HCT116 (cell line): ENCODE measurements around the gene SLC39A10. TPM values are rescaled to one million over a fixed set of nuclear protein-coding genes. Genes with fewer than 3 reads are reported as not detected.

Source experiments
- ATAC-seq: fragments of 200-7000 bp; cut with Tn5 transposase; 2 replicates; pipeline ENCODE4 v1.9.1; 2020; ENCODE audit warnings: mild to moderate bottlenecking, moderate library complexity
- Bru-seq: library from RNA; stranded (reverse); fragments of 400-500 nt; gene quantifications from one replicate; lab custom pipeline; 2021; lab: Mats Ljungman, UMichigan
- BruChase-seq, 2 experiments: library from RNA; stranded (reverse); fragments of 400-500 nt; gene quantifications; one replicate each; lab custom pipeline; 2021; lab: Mats Ljungman, UMichigan
- BruUV-seq: library from RNA; stranded (reverse); fragments of 400-500 nt; replicated peaks from 2 replicates; lab custom pipeline; 2021; lab: Mats Ljungman, UMichigan
- CTCF ChIA-PET: fragments of 300-600 bp; sonication (Branson Sonifier 250); formaldehyde crosslinking; loops from one replicate; lab custom pipeline; 2021; ENCODE audit warnings: antibody characterized with exemption; lab: Charles Lee
- POLR2A ChIA-PET: fragments of 300-600, 350-600 bp; sonication (Branson Sonifier 250); formaldehyde crosslinking; loops from one replicate; lab custom pipeline; 2021; ENCODE audit warnings: antibody characterized with exemption; lab: Charles Lee
- RAD21 ChIA-PET, 2 experiments: fragments of 300-600 bp; sonication (Branson Sonifier 250); formaldehyde crosslinking; loops; one replicate each; lab custom pipeline; 2023; ENCODE audit warnings: low total read pairs in 2 of 2; ENCODE audit not compliant: uncharacterized antibody in 2 of 2, unreplicated experiment in 2 of 2, low non-redundant PET in 1 of 2; lab: Charles Lee
- DNase-seq: peaks from one replicate; pipeline ENCODE4 v3.0.0-alpha.2; 2010; ENCODE audit warnings: low read depth, low spot score
- H2AFZ ChIP-seq: fragments of 200-600 bp; shearing (Covaris generic), sonication (generic); 2 replicates; pipeline ENCODE4 v1.6.1; 2017; ENCODE audit warnings: low read depth, mixed run types, mixed read lengths, antibody characterized with exemption, low read length; ENCODE audit not compliant: poor library complexity, severe bottlenecking
- H3K27ac ChIP-seq: 2 replicates; pipeline ENCODE4 v1.5.1; 2012; ENCODE audit warnings: low read depth, low read length
- H3K27me3 ChIP-seq: fragments of 200-600 bp; sonication (generic); 2 replicates; pipeline ENCODE4 v1.6.1; 2016; ENCODE audit warnings: mixed run types, low read length, mixed read lengths; ENCODE audit not compliant: insufficient read depth
- H3K36me3 ChIP-seq, 2 experiments: fragments of 200-500 bp in 1 of 2; fragments of 200-600 bp in 1 of 2; sonication (Bioruptor generic) in 1 of 2; sonication (generic) in 1 of 2; 2 replicates each; pipeline versions ENCODE4 v1.5.1 to v1.6.1; 2014 to 2016; ENCODE audit warnings: low read length in 2 of 2, inconsistent platforms in 1 of 2, mixed read lengths in 1 of 2, mixed run types in 1 of 2; ENCODE audit not compliant: insufficient read depth in 2 of 2, control insufficient read depth in 1 of 2
- H3K4me1 ChIP-seq, 2 experiments: fragments of 200-600 bp in 1 of 2; sonication (generic) in 1 of 2; 2 replicates each; pipeline versions ENCODE4 v1.5.1 to v1.6.1; 2012 to 2017; ENCODE audit warnings: low read length in 2 of 2, inconsistent platforms in 1 of 2, mild to moderate bottlenecking in 1 of 2, mixed read lengths in 1 of 2, mixed run types in 1 of 2, moderate library complexity in 1 of 2; ENCODE audit not compliant: insufficient read depth in 2 of 2, control insufficient read depth in 1 of 2
- H3K4me2 ChIP-seq: fragments of 200-600 bp; sonication (generic); 2 replicates; pipeline ENCODE4 v1.6.1; 2017; ENCODE audit warnings: mixed run types, low read length, mixed read lengths
- H3K4me3 ChIP-seq, 2 experiments: fragments of 200-600 bp in 1 of 2; sonication (generic) in 1 of 2; replicated peaks in 1 of 2; 2 replicates each; pipeline ENCODE4 v1.5.1; 2011 to 2016; ENCODE audit warnings: low read length in 2 of 2, control low read depth in 1 of 2, low read depth in 1 of 2, mild to moderate bottlenecking in 1 of 2, mixed read lengths in 1 of 2, mixed run types in 1 of 2
- H3K79me2 ChIP-seq: fragments of 200-600 bp; sonication (generic); 2 replicates; pipeline ENCODE4 v1.6.1; 2017; ENCODE audit warnings: mild to moderate bottlenecking, mixed run types, low read length, moderate library complexity, mixed read lengths; ENCODE audit not compliant: insufficient read depth
- H3K9ac ChIP-seq: fragments of 200-600 bp; sonication (generic); 2 replicates; pipeline ENCODE4 v1.6.1; 2016; ENCODE audit warnings: low read length, mixed read lengths
- H3K9me2 ChIP-seq: fragments of 200-600 bp; sonication (generic), shearing (Covaris generic); 2 replicates; pipeline ENCODE4 v1.6.1; 2017; ENCODE audit warnings: mixed run types, mild to moderate bottlenecking, moderate library complexity; ENCODE audit not compliant: insufficient read depth
- H3K9me3 ChIP-seq, 2 experiments: fragments of 200-500 bp in 1 of 2; fragments of 200-600 bp in 1 of 2; sonication (Bioruptor generic) in 1 of 2; sonication (generic) in 1 of 2; 2 replicates each; pipeline ENCODE4 v1.6.1; 2014 to 2017; ENCODE audit warnings: low read length in 2 of 2, mixed read lengths in 2 of 2, inconsistent platforms in 1 of 2, low read depth in 1 of 2, mild to moderate bottlenecking in 1 of 2, mixed run types in 1 of 2, moderate library complexity in 1 of 2; ENCODE audit not compliant: control insufficient read depth in 1 of 2, insufficient read depth in 1 of 2
- H4K20me1 ChIP-seq: fragments of 200-600 bp; sonication (generic), shearing (Covaris generic); 2 replicates; pipeline ENCODE4 v1.6.1; 2017; ENCODE audit warnings: mixed run types, mild to moderate bottlenecking, moderate library complexity; ENCODE audit not compliant: insufficient read depth
- CBX3 ChIP-seq: IDR thresholded peaks from 2 replicates; pipeline ENCODE4 v1.6.1; 2012; ENCODE audit warnings: low read depth
- EGR1 ChIP-seq: IDR thresholded peaks from 2 replicates; pipeline ENCODE4 v1.6.1; 2012; ENCODE audit warnings: low read depth
- ELF1 ChIP-seq: IDR thresholded peaks from 2 replicates; pipeline ENCODE4 v1.6.1; 2012; ENCODE audit warnings: low read depth, borderline replicate concordance
- EZH2phosphoT487 ChIP-seq: fragments of 200-600 bp; IDR thresholded peaks from 2 replicates; pipeline ENCODE4 v1.6.1; 2018; ENCODE audit warnings: antibody characterized with exemption, borderline replicate concordance
- FOSL1 ChIP-seq: IDR thresholded peaks from 2 replicates; pipeline ENCODE4 v1.6.1; 2012; ENCODE audit warnings: low read depth
- MAX ChIP-seq: IDR thresholded peaks from 2 replicates; pipeline ENCODE4 v1.6.1; 2012
- POLR2A ChIP-seq: IDR thresholded peaks from 2 replicates; pipeline ENCODE4 v1.7.0; 2011; ENCODE audit warnings: borderline replicate concordance; ENCODE audit not compliant: insufficient read depth, insufficient read length; ENCODE audit errors: extremely low read depth
- POLR2AphosphoS5 ChIP-seq: IDR thresholded peaks from 2 replicates; pipeline ENCODE4 v1.6.1; 2011; ENCODE audit warnings: mild to moderate bottlenecking, low read depth, low read length, moderate library complexity
- RAD21 ChIP-seq: IDR thresholded peaks from 2 replicates; pipeline ENCODE4 v1.6.1; 2012; ENCODE audit warnings: low read depth, mild to moderate bottlenecking
- SIN3A ChIP-seq: IDR thresholded peaks from 2 replicates; pipeline ENCODE4 v1.6.1; 2012; ENCODE audit warnings: low read depth
- SP1 ChIP-seq: IDR thresholded peaks from 2 replicates; pipeline ENCODE4 v1.6.1; 2012; ENCODE audit warnings: low read depth
- SRF ChIP-seq: IDR thresholded peaks from 2 replicates; pipeline ENCODE4 v1.6.1; 2012; ENCODE audit warnings: low read depth
- TCF7L2 ChIP-seq: IDR thresholded peaks from 2 replicates; pipeline ENCODE4 v1.7.0; 2011; ENCODE audit warnings: borderline replicate concordance, inconsistent platforms; ENCODE audit not compliant: insufficient read depth, insufficient read length; ENCODE audit errors: extremely low read depth
- YY1 ChIP-seq: IDR thresholded peaks from 2 replicates; pipeline ENCODE4 v1.6.1; 2011; ENCODE audit warnings: low read length, low read depth, moderate library complexity, mild to moderate bottlenecking; ENCODE audit not compliant: insufficient replicate concordance; ENCODE audit errors: extremely low read depth
- ZBTB33 ChIP-seq: IDR thresholded peaks from 2 replicates; pipeline ENCODE4 v1.6.1; 2011; ENCODE audit warnings: mild to moderate bottlenecking, low read length, moderate library complexity; ENCODE audit not compliant: insufficient replicate concordance; ENCODE audit errors: extremely low read depth
- ZFX ChIP-seq: fragments of 450-650 bp; IDR thresholded peaks from 2 replicates; pipeline ENCODE4 v1.6.1; 2017
- intact Hi-C: fragments of 100-400 bp; cut with micrococcal nuclease; formaldehyde crosslinking; loops from 2 replicates; pipeline ENCODE4 v1.10.0; 2022
- long read RNA-seq: library from polyadenylated mRNA; unstranded; transcript quantifications from one replicate; pipeline ENCODE4 v2.0.0, GENCODE V29; 2021; ENCODE audit not compliant: unreplicated experiment
- polyA plus RNA-seq: library from polyadenylated mRNA; unstranded; fragments of >200 nt; gene quantifications from 2 replicates; pipeline ENCODE4 v1.2.1, GENCODE V29; 2012; ENCODE audit warnings: missing spikeins
- total RNA-seq: library from RNA; stranded (reverse); gene quantifications from one replicate; pipeline ENCODE4 v1.2.1, GENCODE V29; 2021; ENCODE audit not compliant: unreplicated experiment
- TF ChIP-seq, protein P1 (sequence below), 3 experiments: fragments of 200-600 bp in 1 of 3; sonication (generic) in 1 of 3; IDR thresholded peaks in 2 of 3; conservative IDR thresholded peaks in 1 of 3; 2 replicates each; pipeline ENCODE4 v1.5.1; 2012 to 2017; ENCODE audit warnings: low read depth in 2 of 3, low read length in 2 of 3, antibody characterized with exemption in 1 of 3, borderline replicate concordance in 1 of 3, control low read depth in 1 of 3, mild to moderate bottlenecking in 1 of 3, mixed read lengths in 1 of 3, mixed run types in 1 of 3, moderate library complexity in 1 of 3; ENCODE audit not compliant: insufficient read depth in 1 of 3
- TF ChIP-seq, protein P2 (sequence below): IDR thresholded peaks from 2 replicates; pipeline ENCODE4 v1.6.1; 2012

The SLC39A10 gene
- total RNA-seq (59.0 TPM), Bru-seq, nascent RNA (percentile 82 among the genes with signal in this experiment), BruChase-seq, experiment 1, labeled RNA remaining after a 6-hour chase (percentile 80 among the genes with signal in this experiment), BruChase-seq, experiment 2, labeled RNA remaining after a 2-hour chase (percentile 77 among the genes with signal in this experiment)
- 9.2 and 10.9 TPM in 2 replicates for polyA plus RNA-seq
- long read RNA-seq, full-length matches to known transcripts: 46 of 92 reads
- long read RNA-seq, partial matches to known transcripts: 32 of 92 reads
- long read RNA-seq, other reads (novel, unspliced or antisense): 14 of 92 reads

GRCh38 chr2:195656859-195657633, at the start of gene SLC39A10:
Gene SLC39A10 (plus strand): TSS chr2:195657226. CDS start chr2:195680043, 22,817 bp downstream.
- Histone ChIP-seq H3K27me3 (no peaks in the 10 kb centered on the region), H3K4me2 (peak within 1 kb of the TSS; percentile 83), H3K4me1 (peaks cover 11 to 17% of the 10 kb centered on the region in 2 experiments; a peak in 3 of 4 replicates), H3K4me3 (peak within 1 kb of the TSS; percentile 66 to 80), H4K20me1 (no peaks in the 10 kb centered on the region), H3K9ac (peak within 1 kb of the TSS; percentile 76), H2AFZ (peak within 1 kb of the TSS; percentile 95), H3K79me2 (peaks cover 46% of the 10 kb centered on the region), H3K36me3 (no peaks in the 10 kb centered on the region), H3K9me3 (no peaks in the 10 kb centered on the region), H3K27ac (peak within 1 kb of the TSS; percentile 87), H3K9me2 (no peaks in the 10 kb centered on the region)
- ChIA-PET CTCF (interaction anchor here (0.9 to 1.3 kb wide), 5 partner anchors 20 to 410 kb away, joined by 3 to 4 read pairs (median 4); no protein-coding TSS in a partner anchor), RAD21 (no interaction called here), POLR2A (interaction anchor here (0.7 to 1.8 kb wide), 17 partner anchors 9 to 422 kb away, joined by 3 to 12 read pairs (median 4); no protein-coding TSS in a partner anchor)
- ATAC-seq (peak; percentile 93), DNase-seq (peak; percentile 95)
- TF ChIP-seq MAX (peak; percentile 74), EZH2phosphoT487 (no peak), EGR1 (peak; percentile 63), SIN3A (no peak), YY1 (peak; percentile 57), TCF7L2 (no peak), FOSL1 (peak; percentile 67), ZBTB33 (no peak), CBX3 (no peak; the same call in 1 of the 2 replicates), SP1 (no peak), RAD21 (no peak), ZFX (0 out of 2 replicates have a peak, but pooled peaks have one; percentile 64), POLR2A (peak; percentile 87), ELF1 (no peak), POLR2AphosphoS5 (peak; percentile 98), SRF (no peak)
- TF ChIP-seq, protein P1, sequence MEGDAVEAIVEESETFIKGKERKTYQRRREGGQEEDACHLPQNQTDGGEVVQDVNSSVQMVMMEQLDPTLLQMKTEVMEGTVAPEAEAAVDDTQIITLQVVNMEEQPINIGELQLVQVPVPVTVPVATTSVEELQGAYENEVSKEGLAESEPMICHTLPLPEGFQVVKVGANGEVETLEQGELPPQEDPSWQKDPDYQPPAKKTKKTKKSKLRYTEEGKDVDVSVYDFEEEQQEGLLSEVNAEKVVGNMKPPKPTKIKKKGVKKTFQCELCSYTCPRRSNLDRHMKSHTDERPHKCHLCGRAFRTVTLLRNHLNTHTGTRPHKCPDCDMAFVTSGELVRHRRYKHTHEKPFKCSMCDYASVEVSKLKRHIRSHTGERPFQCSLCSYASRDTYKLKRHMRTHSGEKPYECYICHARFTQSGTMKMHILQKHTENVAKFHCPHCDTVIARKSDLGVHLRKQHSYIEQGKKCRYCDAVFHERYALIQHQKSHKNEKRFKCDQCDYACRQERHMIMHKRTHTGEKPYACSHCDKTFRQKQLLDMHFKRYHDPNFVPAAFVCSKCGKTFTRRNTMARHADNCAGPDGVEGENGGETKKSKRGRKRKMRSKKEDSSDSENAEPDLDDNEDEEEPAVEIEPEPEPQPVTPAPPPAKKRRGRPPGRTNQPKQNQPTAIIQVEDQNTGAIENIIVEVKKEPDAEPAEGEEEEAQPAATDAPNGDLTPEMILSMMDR (IDR thresholded peaks at IDR 0.05 in 2 of 3, conservative IDR thresholded peaks at IDR 0.05 in 1 of 3; ENCODE audit: borderline replicate concordance in 1 of 3, insufficient read depth in 1 of 3, low read depth in 2 of 3, low read length in 2 of 3): no peak
- TF ChIP-seq, protein P2, sequence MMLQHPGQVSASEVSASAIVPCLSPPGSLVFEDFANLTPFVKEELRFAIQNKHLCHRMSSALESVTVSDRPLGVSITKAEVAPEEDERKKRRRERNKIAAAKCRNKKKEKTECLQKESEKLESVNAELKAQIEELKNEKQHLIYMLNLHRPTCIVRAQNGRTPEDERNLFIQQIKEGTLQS: no peak
- intact Hi-C loops: loop anchor here (5.0 kb wide), 1 partner anchor 245 kb away; no protein-coding TSS in a partner anchor
- BruUV-seq: no TSS peak
